GM19035 (cell line): Measurements from ENCODE around the gene TBC1D3E.
"Not testable (repeated sequence)": the region's sequence is repeated elsewhere in the genome, so short reads cannot be mapped to it uniquely, and the experiment has no call there.

ENCODE experiments used
- ATAC-seq: cut with Tn5 transposase; IDR thresholded peaks from one replicate; pipeline ENCODE4 v1.9.1; 2021; ENCODE audit not compliant: unreplicated experiment

The TBC1D3E gene

GRCh38 chr17:38127651-38128050 is at the start of gene TBC1D3E:
Gene TBC1D3E (plus strand): TSS chr17:38127951. CDS start chr17:38129496, 1,545 bp downstream.
- not testable (repeated sequence) for ATAC-seq

GRCh38 chr17:38087344-38087743 is 40.4 kb upstream of the TBC1D3E start:
- ATAC-seq: not testable (repeated sequence)

GRCh38 chr17:38088120-38088519 is 39.6 kb upstream of the TBC1D3E start:
- ATAC-seq: not testable (repeated sequence)

- not testable (repeated sequence) for ATAC-seq
Measured at GRCh38 chr17:38094059-38094694, 33.6 kb upstream of the TBC1D3E start.

- not testable (repeated sequence) for ATAC-seq
Measured at GRCh38 chr17:38099262-38099661, 28.5 kb upstream of the TBC1D3E start.

GRCh38 chr17:38119829-38120228 is 7.9 kb upstream of the TBC1D3E start:
- ATAC-seq: not testable (repeated sequence)

GRCh38 chr17:38134860-38135259 is 7.1 kb downstream of the TBC1D3E start:
- not testable (repeated sequence) for ATAC-seq
